Caco-2 (cell line): ENCODE results near the gene TMX3. TPM values are rescaled to one million over a fixed set of nuclear protein-coding genes. Genes with fewer than 3 reads are reported as not detected.

Experiments
- BruUV-seq: library from RNA; stranded (reverse); fragments of 400-500 nt; replicated peaks from 2 replicates; lab custom pipeline; 2021; lab: Mats Ljungman, UMichigan
- CTCF ChIA-PET: fragments of 300-600 bp; sonication (Branson Sonifier 250); formaldehyde crosslinking; loops from one replicate; lab custom pipeline; 2022; ENCODE audit warnings: antibody characterized with exemption; lab: Charles Lee
- POLR2A ChIA-PET: fragments of 300-600 bp; sonication (Branson Sonifier 250); formaldehyde crosslinking; loops from one replicate; lab custom pipeline; 2022; ENCODE audit warnings: antibody characterized with exemption; lab: Charles Lee
- DNase-seq, 2 experiments: peaks; one replicate each; pipeline versions ENCODE4 v3.0.0 to v3.0.0-alpha.2; 2020 to 2022
- H3K27me3 ChIP-seq: replicated peaks from 2 replicates; pipeline ENCODE4 v1.6.0; 2011; ENCODE audit warnings: low read length; ENCODE audit not compliant: control insufficient read depth, insufficient read depth
- H3K36me3 ChIP-seq: 2 replicates; pipeline ENCODE4 v1.5.1; 2011; ENCODE audit warnings: low read length; ENCODE audit not compliant: control insufficient read depth, insufficient read depth
- H3K4me1 ChIP-seq: fragments of 250-450 bp; sonication (Bioruptor Pico); 2 replicates; pipeline ENCODE4 v1.5.1; 2020; ENCODE audit warnings: mild to moderate bottlenecking
- H3K4me3 ChIP-seq: 2 replicates; pipeline ENCODE4 v1.5.1; 2011; ENCODE audit warnings: low read depth, mild to moderate bottlenecking, control low read depth, low read length
- H3K9me3 ChIP-seq: fragments of 250-450 bp; sonication (Bioruptor Pico); 2 replicates; pipeline ENCODE4 v1.5.1; 2020; ENCODE audit warnings: mild to moderate bottlenecking, moderate library complexity
- H3K27ac Mint-ChIP-seq: one replicate; pipeline ENCODE4 v1.8.0; 2022; ENCODE audit warnings: mixed read lengths; ENCODE audit not compliant: unreplicated experiment
- H3K27me3 Mint-ChIP-seq: one replicate; pipeline ENCODE4 v1.8.0; 2022; ENCODE audit warnings: mixed read lengths; ENCODE audit not compliant: insufficient read depth, unreplicated experiment
- H3K36me3 Mint-ChIP-seq: one replicate; pipeline ENCODE4 v1.8.0; 2022; ENCODE audit warnings: mild to moderate bottlenecking, mixed read lengths; ENCODE audit not compliant: insufficient read depth, unreplicated experiment
- H3K4me1 Mint-ChIP-seq: one replicate; pipeline ENCODE4 v1.8.0; 2022; ENCODE audit warnings: low read depth, mixed read lengths; ENCODE audit not compliant: unreplicated experiment
- H3K4me3 Mint-ChIP-seq: one replicate; pipeline ENCODE4 v1.8.0; 2022; ENCODE audit warnings: mild to moderate bottlenecking, moderate library complexity, mixed read lengths; ENCODE audit not compliant: unreplicated experiment
- H3K9me3 Mint-ChIP-seq: one replicate; pipeline ENCODE4 v1.8.0; 2022; ENCODE audit warnings: mixed read lengths; ENCODE audit not compliant: unreplicated experiment
- CTCF ChIP-seq, 2 experiments: fragments of 200-600 bp in 1 of 2; IDR thresholded peaks; 1 replicate in 1 of 2; 2 replicates in 1 of 2; pipeline versions ENCODE4 v1.5.1 to v1.8.0; 2011 to 2022; ENCODE audit warnings: antibody characterized with exemption in 1 of 2, control low read depth in 1 of 2, inconsistent platforms in 1 of 2, low read depth in 1 of 2, low read length in 1 of 2, mild to moderate bottlenecking in 1 of 2, moderate library complexity in 1 of 2; ENCODE audit not compliant: insufficient read depth in 1 of 2, severe bottlenecking in 1 of 2, unreplicated experiment in 1 of 2
- intact Hi-C: fragments of 100-400 bp; cut with micrococcal nuclease; formaldehyde crosslinking; loops from one replicate; pipeline ENCODE4 v1.10.0; 2022; ENCODE audit not compliant: unreplicated experiment
- total RNA-seq: library from RNA; stranded (reverse); gene quantifications from 2 replicates; pipeline ENCODE4 v1.2.3, GENCODE V29; 2022

TMX3 gene
- total RNA-seq, 1 experiment from 2014 or later = 17.9 TPM

- no peak for DNase-seq
- H3K27me3 ChIP-seq = no peaks in the 10 kb centered on the region
- no peaks in the 10 kb centered on the region for H3K27me3 Mint-ChIP-seq
- no peaks in the 10 kb centered on the region for H3K36me3 Mint-ChIP-seq
- TF ChIP-seq CTCF (IDR thresholded peaks at IDR 0.05; ENCODE audit: insufficient read depth in 1 of 2, low read depth in 1 of 2, low read length in 1 of 2, severe bottlenecking in 1 of 2, unreplicated experiment in 1 of 2) = peak in 1 of 2 experiments; percentile 16
- H3K36me3 ChIP-seq = no peaks in the 10 kb centered on the region
- intact Hi-C loops = loop anchor here (1.0 to 5.0 kb wide), 3 partner anchors 77 to 1443 kb away; partner anchors contain the start of gene DSEL
- BruUV-seq = no TSS peak
- H3K9me3 ChIP-seq = no peaks in the 10 kb centered on the region
- H3K4me3 Mint-ChIP-seq = no peak overlapping the region
- H3K4me1 Mint-ChIP-seq = no peaks in the 10 kb centered on the region
- no peak overlapping the region for H3K27ac Mint-ChIP-seq
- no peaks in the 10 kb centered on the region for H3K9me3 Mint-ChIP-seq
- ChIA-PET CTCF (no interaction called here), POLR2A (no interaction called here)
- no peak overlapping the region for H3K4me3 ChIP-seq
- no peaks in the 10 kb centered on the region for H3K4me1 ChIP-seq
These were observed 54.3 kb downstream of the TMX3 start for GRCh38 chr18:68660354-68661183.

- Mint-ChIP-seq H3K27ac (no peak overlapping the region), H3K27me3 (peaks cover 4% of the 10 kb centered on the region), H3K9me3 (no peaks in the 10 kb centered on the region), H3K4me1 (no peaks in the 10 kb centered on the region), H3K36me3 (no peaks in the 10 kb centered on the region), H3K4me3 (no peak overlapping the region)
- CTCF ChIA-PET = no interaction called here
- Histone ChIP-seq H3K9me3 (no peaks in the 10 kb centered on the region), H3K4me3 (no peak overlapping the region), H3K4me1 (no peaks in the 10 kb centered on the region), H3K27me3 (no peaks in the 10 kb centered on the region), H3K36me3 (no peaks in the 10 kb centered on the region)
- no TSS peak for BruUV-seq
- POLR2A ChIA-PET = no interaction called here
- intact Hi-C loops = no loop called here
- DNase-seq = no peak
- no peak for TF ChIP-seq CTCF (IDR thresholded peaks at IDR 0.05; ENCODE audit: insufficient read depth in 1 of 2, low read depth in 1 of 2, low read length in 1 of 2, severe bottlenecking in 1 of 2, unreplicated experiment in 1 of 2)
These were observed 66.7 kb downstream of the TMX3 start for GRCh38 chr18:68648191-68648590.

- POLR2A ChIA-PET = no interaction called here
- CTCF ChIA-PET = no interaction called here
- TF ChIP-seq CTCF (IDR thresholded peaks at IDR 0.05; ENCODE audit: insufficient read depth in 1 of 2, low read depth in 1 of 2, low read length in 1 of 2, severe bottlenecking in 1 of 2, unreplicated experiment in 1 of 2) = no peak
These were observed 72.9 kb downstream of the TMX3 start for GRCh38 chr18:68642003-68642402.

More at GRCh38 chr18:68642003-68642402, 72.9 kb downstream of the TMX3 start:
- no peaks in the 10 kb centered on the region for H3K9me3 ChIP-seq
- Mint-ChIP-seq H3K9me3 (no peaks in the 10 kb centered on the region), H3K4me1 (no peaks in the 10 kb centered on the region), H3K27me3 (no peaks in the 10 kb centered on the region), H3K36me3 (no peaks in the 10 kb centered on the region), H3K4me3 (no peak overlapping the region), H3K27ac (no peak overlapping the region)
- no peaks in the 10 kb centered on the region for H3K36me3 ChIP-seq
- no peak overlapping the region for H3K4me3 ChIP-seq
- no peaks in the 10 kb centered on the region for H3K4me1 ChIP-seq
- intact Hi-C loops = no loop called here
- BruUV-seq = no TSS peak
- no peak for DNase-seq
- no peaks in the 10 kb centered on the region for H3K27me3 ChIP-seq
